ENCODE data around the gene COX7B2. TPM values are rescaled to one million over a fixed set of nuclear protein-coding genes. Genes with fewer than 3 reads are reported as not detected.

Gene COX7B2
- total and polyA plus RNA-seq, 7 donors: not detected

DNA sequence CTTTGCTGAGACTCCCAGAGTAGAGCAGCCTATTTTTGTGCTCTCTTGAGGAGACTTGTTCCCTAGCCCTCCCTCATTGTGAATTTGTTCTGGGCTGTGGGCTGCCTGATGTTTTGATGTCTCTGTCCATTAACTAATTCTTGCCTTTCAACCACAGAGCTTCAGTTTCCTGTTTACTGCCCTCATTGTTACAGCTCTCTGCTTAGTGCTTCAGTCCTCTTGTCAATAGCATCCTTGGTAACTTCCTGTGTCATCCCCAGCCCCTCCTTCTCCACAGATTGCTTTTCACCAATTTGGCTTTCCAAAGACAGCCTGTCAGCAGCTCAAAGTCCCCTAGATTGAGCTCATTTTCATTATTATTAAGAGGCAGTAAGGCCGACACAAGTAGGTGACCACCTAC lies 69.9 kb downstream of the COX7B2 start:
- Histone ChIP-seq H3K4me1 (no peaks in the 10 kb centered on the region), H3K4me3 (no peak overlapping the region), H3K27ac (no peak overlapping the region), H3K9me3 (no peaks in the 10 kb centered on the region), H3K27me3 (ENCODE audit: insufficient read depth in 3 of 3, low read length in 2 of 3) (no peaks in the 10 kb centered on the region), H3K36me3 (ENCODE audit: insufficient read depth in 1 of 2, low read depth in 1 of 2) (no peaks in the 10 kb centered on the region)
- intact Hi-C loops (cut with DNase I): no loop called here
- 17 to 29% (median 22%) methylated on average over 1 of the region's 1 CpG for WGBS, 3 donors
- no peak for ATAC-seq
- DNase-seq: no peak
- TF ChIP-seq, protein P1, sequence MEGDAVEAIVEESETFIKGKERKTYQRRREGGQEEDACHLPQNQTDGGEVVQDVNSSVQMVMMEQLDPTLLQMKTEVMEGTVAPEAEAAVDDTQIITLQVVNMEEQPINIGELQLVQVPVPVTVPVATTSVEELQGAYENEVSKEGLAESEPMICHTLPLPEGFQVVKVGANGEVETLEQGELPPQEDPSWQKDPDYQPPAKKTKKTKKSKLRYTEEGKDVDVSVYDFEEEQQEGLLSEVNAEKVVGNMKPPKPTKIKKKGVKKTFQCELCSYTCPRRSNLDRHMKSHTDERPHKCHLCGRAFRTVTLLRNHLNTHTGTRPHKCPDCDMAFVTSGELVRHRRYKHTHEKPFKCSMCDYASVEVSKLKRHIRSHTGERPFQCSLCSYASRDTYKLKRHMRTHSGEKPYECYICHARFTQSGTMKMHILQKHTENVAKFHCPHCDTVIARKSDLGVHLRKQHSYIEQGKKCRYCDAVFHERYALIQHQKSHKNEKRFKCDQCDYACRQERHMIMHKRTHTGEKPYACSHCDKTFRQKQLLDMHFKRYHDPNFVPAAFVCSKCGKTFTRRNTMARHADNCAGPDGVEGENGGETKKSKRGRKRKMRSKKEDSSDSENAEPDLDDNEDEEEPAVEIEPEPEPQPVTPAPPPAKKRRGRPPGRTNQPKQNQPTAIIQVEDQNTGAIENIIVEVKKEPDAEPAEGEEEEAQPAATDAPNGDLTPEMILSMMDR (IDR thresholded peaks at IDR 0.05): no peak

DNA sequence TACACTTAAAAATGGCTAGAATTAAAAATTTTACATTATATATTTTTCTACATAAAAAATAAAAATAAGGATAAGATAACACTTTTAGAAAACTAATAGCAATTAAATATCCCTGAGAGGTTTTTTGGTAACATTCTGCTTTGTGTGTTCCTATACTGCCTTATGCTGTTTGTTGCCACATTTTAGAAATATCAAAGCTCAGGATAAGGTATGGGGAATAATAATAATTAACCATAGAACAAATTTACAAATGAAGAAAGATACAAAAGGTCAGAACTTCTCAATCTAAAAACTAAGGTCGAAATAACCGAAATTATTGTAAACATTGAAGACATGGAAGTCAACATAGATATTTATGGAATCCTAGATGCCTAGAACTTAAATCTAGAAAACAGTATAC lies 71.4 kb downstream of the COX7B2 start:
- Histone ChIP-seq H3K27me3 (ENCODE audit: insufficient read depth in 3 of 3, low read length in 2 of 3) (no peaks in the 10 kb centered on the region), H3K4me1 (no peaks in the 10 kb centered on the region), H3K36me3 (ENCODE audit: insufficient read depth in 1 of 2, low read depth in 1 of 2) (no peaks in the 10 kb centered on the region), H3K9me3 (no peaks in the 10 kb centered on the region), H3K4me3 (no peak overlapping the region), H3K27ac (no peak overlapping the region)
- DNase-seq (no peak), ATAC-seq (no peak)
- TF ChIP-seq, protein P1 (IDR thresholded peaks at IDR 0.05): no peak
- 89 to 93% (median 91%) methylated on average over 2 of the region's 2 CpGs for WGBS, 3 donors
- intact Hi-C loops (cut with DNase I): no loop called here

DNA sequence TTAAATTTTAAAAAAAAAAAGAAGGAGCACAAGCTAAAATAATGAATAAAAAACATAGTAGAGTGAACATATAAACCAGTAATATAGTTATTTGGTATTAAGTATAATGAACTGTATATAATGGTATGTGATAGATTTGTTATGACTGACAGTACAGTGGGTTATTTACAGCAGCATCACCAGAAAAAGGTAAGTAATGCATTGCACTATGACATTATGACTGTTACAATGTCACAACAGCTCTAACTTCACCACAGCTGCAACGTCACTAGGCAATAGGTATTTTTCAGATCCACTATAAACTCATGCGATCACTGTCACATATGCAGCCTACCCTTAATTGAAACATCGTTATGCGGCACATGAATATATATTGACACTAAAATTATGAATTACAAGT lies 72.5 kb downstream of the COX7B2 start:
- no peak for DNase-seq
- intact Hi-C loops (cut with DNase I): no loop called here
- Histone ChIP-seq H3K4me3 (no peak overlapping the region), H3K27me3 (ENCODE audit: insufficient read depth in 3 of 3, low read length in 2 of 3) (no peaks in the 10 kb centered on the region), H3K36me3 (ENCODE audit: insufficient read depth in 1 of 2, low read depth in 1 of 2) (no peaks in the 10 kb centered on the region), H3K4me1 (no peaks in the 10 kb centered on the region), H3K27ac (no peak overlapping the region), H3K9me3 (no peaks in the 10 kb centered on the region)
- 91 to 94% (median 91%) methylated on average over 4 of the region's 4 CpGs for WGBS, 3 donors
- TF ChIP-seq, protein P1 (IDR thresholded peaks at IDR 0.05): no peak
- ATAC-seq: no peak

DNA sequence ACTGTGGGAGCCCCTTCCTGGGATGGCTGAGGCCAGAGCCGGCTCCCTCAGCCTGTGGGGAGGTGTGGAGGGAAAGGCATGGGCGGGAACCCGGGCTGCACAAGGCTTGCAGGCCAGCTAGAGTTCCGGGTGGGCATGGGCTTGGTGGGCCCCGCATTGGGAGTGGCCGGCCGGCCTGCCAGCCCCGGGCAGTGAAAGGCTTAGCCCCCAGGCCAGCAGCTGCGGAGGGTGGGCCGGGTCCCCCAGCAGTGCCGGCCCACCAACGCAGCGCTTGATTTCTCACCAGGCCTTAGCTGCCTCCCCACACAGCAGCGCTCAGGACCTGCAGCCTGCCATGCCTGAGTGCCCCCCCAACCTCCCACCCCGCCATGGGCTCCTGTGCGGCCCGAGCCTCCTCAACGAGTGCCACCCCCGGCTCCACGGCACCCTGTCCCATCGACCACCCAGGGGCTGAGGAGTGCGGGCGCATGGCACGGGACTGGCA lies 78.0 kb downstream of the COX7B2 start:
- Histone ChIP-seq H3K4me3 (no peak overlapping the region), H3K36me3 (ENCODE audit: insufficient read depth in 1 of 2, low read depth in 1 of 2) (no peaks in the 10 kb centered on the region), H3K9me3 (peaks cover 2% of the 10 kb centered on the region), H3K27me3 (ENCODE audit: insufficient read depth in 3 of 3, low read length in 2 of 3) (no peaks in the 10 kb centered on the region), H3K4me1 (no peaks in the 10 kb centered on the region), H3K27ac (no peak overlapping the region)
- no peak for DNase-seq
- WGBS, 3 donors: 92 to 96% (median 96%) methylated on average over 20 to 24 of the region's 24 CpGs
- no peak for ATAC-seq
- TF ChIP-seq, protein P1 (IDR thresholded peaks at IDR 0.05): no peak
- intact Hi-C loops (cut with DNase I): no loop called here

DNA sequence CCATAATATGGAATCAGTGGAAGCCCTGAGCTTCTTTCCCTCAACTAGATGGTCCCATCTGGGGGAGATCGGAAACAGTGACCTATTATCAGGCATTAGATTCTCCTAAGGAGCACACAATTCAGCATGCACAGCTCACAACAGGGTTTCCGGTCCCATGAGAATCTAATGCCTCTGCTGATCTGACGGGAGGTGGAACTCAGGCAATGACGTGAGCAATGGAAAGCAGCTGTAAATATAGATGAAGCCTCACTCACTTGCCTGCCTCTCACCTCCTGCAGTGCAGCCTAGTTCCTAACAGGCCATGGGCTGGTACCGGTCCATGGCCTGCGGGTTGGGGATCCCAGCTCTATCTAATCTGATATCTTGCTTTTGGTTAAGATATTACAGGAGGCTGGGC lies 88.9 kb downstream of the COX7B2 start:
- Histone ChIP-seq H3K36me3 (ENCODE audit: insufficient read depth in 1 of 2, low read depth in 1 of 2) (no peaks in the 10 kb centered on the region), H3K4me3 (no peak overlapping the region), H3K27me3 (ENCODE audit: insufficient read depth in 3 of 3, low read length in 2 of 3) (no peaks in the 10 kb centered on the region), H3K27ac (no peak overlapping the region), H3K4me1 (no peaks in the 10 kb centered on the region), H3K9me3 (peaks cover 3% of the 10 kb centered on the region)
- intact Hi-C loops (cut with DNase I): no loop called here
- DNase-seq (no peak), ATAC-seq (no peak)
- WGBS, 3 donors: 75 to 80% (median 76%) methylated on average over 6 of the region's 6 CpGs
- TF ChIP-seq, protein P1 (IDR thresholded peaks at IDR 0.05): no peak
